22Rv1 (cell line): ENCODE results near the gene C2CD3.

ENCODE experiments used
- H3K27ac ChIP-seq: fragments of 450-650 bp; 2 replicates; pipeline ENCODE4 v1.5.1; 2017
- CTCF ChIP-seq: fragments of 450-650 bp; IDR thresholded peaks from 2 replicates; pipeline ENCODE4 v1.5.1; 2017; ENCODE audit warnings: mild to moderate bottlenecking
- ZFX ChIP-seq: fragments of 450-650 bp; IDR thresholded peaks from 2 replicates; pipeline ENCODE4 v1.6.1; 2017; ENCODE audit warnings: antibody characterized with exemption, borderline replicate concordance

C2CD3 gene

GRCh38 chr11:73972187-73972586 is 198.6 kb downstream of the C2CD3 start:
- no peak overlapping the region for H3K27ac ChIP-seq
- no peak for TF ChIP-seq ZFX
- TF ChIP-seq CTCF = no peak

GRCh38 chr11:73971175-73971719 is 199.6 kb downstream of the C2CD3 start:
- no peak overlapping the region for H3K27ac ChIP-seq
- TF ChIP-seq ZFX (no peak), CTCF (no peak)

GRCh38 chr11:73969991-73970800 is 200.6 kb downstream of the C2CD3 start:
- TF ChIP-seq CTCF (no peak), ZFX (no peak)
- H3K27ac ChIP-seq = no peak overlapping the region

- TF ChIP-seq CTCF = no peak
- TF ChIP-seq ZFX = no peak
Measured at GRCh38 chr11:73969091-73969490, 201.7 kb downstream of the C2CD3 start.

GRCh38 chr11:73968356-73968966 is 202.3 kb downstream of the C2CD3 start:
- no peak for TF ChIP-seq CTCF
- TF ChIP-seq ZFX = no peak
- no peak overlapping the region for H3K27ac ChIP-seq

More at GRCh38 chr11:73969091-73969490, 201.7 kb downstream of the C2CD3 start:
- no peak overlapping the region for H3K27ac ChIP-seq

GRCh38 chr11:73965764-73966121 is 205.1 kb downstream of the C2CD3 start:
- no peak for TF ChIP-seq CTCF
- no peak overlapping the region for H3K27ac ChIP-seq

- no peak for TF ChIP-seq ZFX
- no peak for TF ChIP-seq CTCF
- H3K27ac ChIP-seq = no peak overlapping the region
Measured at GRCh38 chr11:73965076-73965763, 205.6 kb downstream of the C2CD3 start.
